Nephron (organoid): ENCODE data around the gene DIS3L2.
"Not testable (repeated sequence)": the region's sequence is repeated elsewhere in the genome, so short reads cannot be mapped to it uniquely, and the experiment has no call there.

ENCODE experiments used
- H3K27ac Mint-ChIP-seq, 3 experiments: 2 replicates each; pipeline ENCODE4 v1.8.0; 2020; ENCODE audit warnings: mixed read lengths in 3 of 3, mild to moderate bottlenecking in 2 of 3, moderate library complexity in 1 of 3
- H3K27me3 Mint-ChIP-seq: 2 replicates; pipeline ENCODE4 v1.8.0; 2021; ENCODE audit warnings: low read depth, mild to moderate bottlenecking, moderate library complexity, mixed read lengths
- H3K36me3 Mint-ChIP-seq: 2 replicates; pipeline ENCODE4 v1.8.0; 2020; ENCODE audit warnings: low read depth, mixed read lengths
- H3K4me1 Mint-ChIP-seq: 2 replicates; pipeline ENCODE4 v1.8.0; 2020; ENCODE audit warnings: mixed read lengths
- H3K4me3 Mint-ChIP-seq, 3 experiments: 2 replicates each; pipeline ENCODE4 v1.8.0; 2020; ENCODE audit warnings: mild to moderate bottlenecking in 3 of 3, mixed read lengths in 3 of 3, moderate library complexity in 2 of 3
- H3K9me3 Mint-ChIP-seq: 2 replicates; pipeline ENCODE4 v1.8.0; 2020; ENCODE audit warnings: mixed read lengths
- CTCF ChIP-seq, 3 experiments: fragments of 200-600 bp; sonication (generic); IDR thresholded peaks; one replicate each; pipeline ENCODE4 v1.5.0; 2021; ENCODE audit warnings: antibody characterized with exemption in 3 of 3; ENCODE audit not compliant: unreplicated experiment in 3 of 3

Gene DIS3L2

DNA sequence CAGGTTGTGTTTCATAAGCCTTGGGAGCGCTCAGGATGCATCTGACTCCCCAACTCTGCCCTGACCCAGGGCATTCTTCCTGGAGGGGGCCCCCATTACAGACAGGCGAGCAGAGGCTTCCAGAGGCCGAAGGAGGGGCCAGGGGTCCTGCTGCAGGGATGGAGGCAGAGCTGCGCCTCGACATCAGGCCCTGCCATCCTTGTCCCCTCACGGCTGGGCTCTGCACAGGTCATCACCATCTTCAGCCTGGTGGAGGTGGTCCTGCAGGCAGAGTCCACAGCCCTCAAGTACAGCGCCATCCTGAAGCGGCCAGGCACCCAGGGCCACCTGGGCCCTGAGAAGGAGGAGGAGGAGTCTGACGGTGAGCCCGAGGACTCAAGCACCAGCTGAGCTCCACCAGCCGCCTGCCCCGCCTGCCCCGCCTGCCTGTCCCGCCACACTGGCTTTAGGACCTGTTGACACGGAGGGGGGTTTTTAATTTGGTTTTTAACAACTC is 374.8 kb downstream of the DIS3L2 start:
- Mint-ChIP-seq H3K36me3 (peaks cover 5% of the 10 kb centered on the region), H3K4me1 (no peaks in the 10 kb centered on the region), H3K4me3 (no peak overlapping the region), H3K27ac (no peak overlapping the region), H3K9me3 (no peaks in the 10 kb centered on the region), H3K27me3 (peaks cover 3% of the 10 kb centered on the region)
- no peak for TF ChIP-seq CTCF (IDR thresholded peaks at IDR 0.05; ENCODE audit: unreplicated experiment in 3 of 3)

- H3K4me1 Mint-ChIP-seq, result no peaks in the 10 kb centered on the region
- no peak overlapping the region for H3K27ac Mint-ChIP-seq
- TF ChIP-seq CTCF (IDR thresholded peaks at IDR 0.05; ENCODE audit: unreplicated experiment in 3 of 3), result no peak
- peaks cover 3% of the 10 kb centered on the region for H3K27me3 Mint-ChIP-seq
- no peak overlapping the region for H3K4me3 Mint-ChIP-seq
- peaks cover 5% of the 10 kb centered on the region for H3K36me3 Mint-ChIP-seq
- no peaks in the 10 kb centered on the region for H3K9me3 Mint-ChIP-seq
These were observed 375.6 kb downstream of the DIS3L2 start for GRCh38 chr2:232336981-232337720.

DNA sequence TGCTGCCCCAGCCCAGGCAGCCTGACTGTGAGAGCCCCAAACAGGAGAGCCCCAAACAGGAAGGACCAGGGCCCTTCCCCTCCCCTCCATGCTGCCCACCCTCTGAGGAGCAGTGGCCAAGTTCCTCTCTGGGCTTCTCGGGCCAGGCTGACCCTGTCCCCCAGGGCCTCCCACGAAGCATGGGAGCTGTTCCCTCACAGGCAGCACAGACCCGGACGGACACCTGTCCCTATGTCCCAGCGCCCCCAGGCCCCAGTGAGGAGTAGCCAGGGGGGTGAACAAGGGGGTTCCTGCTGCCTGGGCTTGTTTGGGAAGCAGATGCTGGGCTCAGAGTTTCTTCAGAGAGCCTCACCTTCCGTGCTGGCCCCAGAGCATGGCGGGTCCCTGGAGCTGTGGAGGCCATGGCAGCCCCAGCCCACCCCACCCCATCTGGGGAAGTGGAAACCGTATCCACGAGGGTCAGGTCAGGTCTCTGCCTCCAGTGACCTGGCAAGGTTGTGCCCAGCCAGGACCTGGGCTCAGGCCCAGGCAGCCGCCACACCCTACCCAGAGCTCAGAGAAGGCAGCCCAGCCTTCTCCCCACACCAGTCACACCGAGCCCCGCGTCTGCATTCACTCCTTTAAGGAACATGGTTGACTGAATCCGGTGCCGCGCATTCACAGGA is 376.7 kb downstream of the DIS3L2 start:
- H3K36me3 Mint-ChIP-seq, H3K4me1 Mint-ChIP-seq, H3K9me3 Mint-ChIP-seq, H3K27ac Mint-ChIP-seq, H3K27me3 Mint-ChIP-seq, H3K4me3 Mint-ChIP-seq: not testable (repeated sequence)

DNA sequence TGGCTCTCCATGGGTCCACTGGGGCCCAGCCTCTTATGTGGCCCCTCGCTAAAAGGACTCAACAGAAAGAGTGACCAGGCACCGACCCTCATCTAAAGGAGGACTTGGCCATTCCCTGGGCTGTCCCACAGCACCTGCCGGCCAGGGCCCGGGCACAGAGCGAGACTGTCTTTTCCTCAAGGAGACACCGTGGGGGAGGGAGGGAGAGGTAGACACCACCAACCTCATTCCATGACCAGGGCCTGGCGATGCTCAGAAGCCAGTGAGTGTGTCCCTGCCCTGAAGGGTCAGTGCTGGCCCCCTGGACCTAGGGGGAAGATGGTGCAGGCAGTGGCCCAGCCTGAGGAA is 377.2 kb downstream of the DIS3L2 start:
- peaks cover 5% of the 10 kb centered on the region for H3K36me3 Mint-ChIP-seq
- no peak overlapping the region for H3K27ac Mint-ChIP-seq

GRCh38 chr2:232339121-232340081 is 377.9 kb downstream of the DIS3L2 start:
- Mint-ChIP-seq H3K36me3 (peaks cover 5% of the 10 kb centered on the region), H3K27ac (no peak overlapping the region), H3K27me3 (no peaks in the 10 kb centered on the region), H3K4me1 (no peaks in the 10 kb centered on the region), H3K9me3 (no peaks in the 10 kb centered on the region), H3K4me3 (no peak overlapping the region)
- no peak for TF ChIP-seq CTCF (IDR thresholded peaks at IDR 0.05; ENCODE audit: unreplicated experiment in 3 of 3)

More for the DNA sequence above, 377.2 kb downstream of the DIS3L2 start:
- no peak overlapping the region for H3K4me3 Mint-ChIP-seq
- no peaks in the 10 kb centered on the region for H3K9me3 Mint-ChIP-seq
- no peaks in the 10 kb centered on the region for H3K4me1 Mint-ChIP-seq
- no peak for TF ChIP-seq CTCF (IDR thresholded peaks at IDR 0.05; ENCODE audit: unreplicated experiment in 3 of 3)
- no peaks in the 10 kb centered on the region for H3K27me3 Mint-ChIP-seq
